IMR-90 (cell line): Measurements from ENCODE around the gene IRAK1. TPM values are rescaled to one million over a fixed set of nuclear protein-coding genes. Genes with fewer than 3 reads are reported as not detected.

ENCODE experiments used
- ATAC-seq: fragments of 200-7000 bp; cut with Tn5 transposase; 2 replicates; pipeline ENCODE4 v1.9.1; 2020; ENCODE audit warnings: low read depth, mild to moderate bottlenecking, moderate library complexity
- BruUV-seq: library from RNA; stranded (reverse); fragments of 400-500 nt; replicated peaks from 2 replicates; lab custom pipeline; 2021; lab: Mats Ljungman, UMichigan
- CTCF ChIA-PET: fragments of 300-600 bp; formaldehyde crosslinking; extraction: SDS; loops from one replicate; lab custom pipeline; 2021; ENCODE audit warnings: antibody characterized with exemption; lab: Yijun Ruan, JAX
- POLR2A ChIA-PET: fragments of 300-600 bp; sonication (Branson Sonifier 250); formaldehyde crosslinking; loops from one replicate; lab custom pipeline; 2022; ENCODE audit warnings: antibody characterized with exemption; ENCODE audit not compliant: unreplicated experiment; lab: Charles Lee
- DNase-seq: peaks from one replicate; pipeline ENCODE4 v3.0.0; 2013
- H2AFZ ChIP-seq: replicated peaks from 2 replicates; pipeline ENCODE3; 2013; ENCODE audit warnings: low read length, mild to moderate bottlenecking; ENCODE audit not compliant: poor library complexity
- H2AK5ac ChIP-seq: 2 replicates; pipeline ENCODE4 v1.6.1; 2013; ENCODE audit warnings: low read depth, low read length, inconsistent platforms
- H2AK9ac ChIP-seq: replicated peaks from 2 replicates; pipeline ENCODE3; 2013; ENCODE audit warnings: mild to moderate bottlenecking, low read depth, low read length, moderate library complexity; ENCODE audit not compliant: poor library complexity
- H2BK120ac ChIP-seq: 2 replicates; pipeline ENCODE4 v1.6.1; 2013; ENCODE audit warnings: low read depth, low read length, inconsistent platforms
- H2BK15ac ChIP-seq: 3 replicates; pipeline ENCODE4 v1.6.1; 2013; ENCODE audit warnings: low read depth, low read length, inconsistent platforms
- H2BK20ac ChIP-seq: 2 replicates; pipeline ENCODE4 v1.6.1; 2013; ENCODE audit warnings: low read depth, mild to moderate bottlenecking, inconsistent platforms, low read length, moderate library complexity
- H2BK5ac ChIP-seq: 2 replicates; pipeline ENCODE4 v1.6.1; 2013; ENCODE audit warnings: mild to moderate bottlenecking, low read depth, low read length, inconsistent platforms; ENCODE audit not compliant: poor library complexity, severe bottlenecking
- H3K14ac ChIP-seq: replicated peaks from 2 replicates; pipeline ENCODE4 v1.6.1; 2013; ENCODE audit warnings: low read depth, low read length, inconsistent platforms
- H3K18ac ChIP-seq: 2 replicates; pipeline ENCODE4 v1.6.1; 2013; ENCODE audit warnings: low read depth, low read length, control low read depth
- H3K23ac ChIP-seq: 2 replicates; pipeline ENCODE4 v1.6.1; 2013; ENCODE audit warnings: low read depth, low read length, inconsistent platforms
- H3K27ac ChIP-seq: 2 replicates; pipeline ENCODE4 v1.5.1; 2013; ENCODE audit warnings: mild to moderate bottlenecking, control low read depth, low read length; ENCODE audit not compliant: insufficient read depth
- H3K27me3 ChIP-seq: 2 replicates; pipeline ENCODE4 v1.6.1; 2013; ENCODE audit warnings: low read length; ENCODE audit not compliant: control insufficient read depth, insufficient read depth
- H3K36me3 ChIP-seq: 2 replicates; pipeline ENCODE4 v1.6.1; 2013; ENCODE audit warnings: low read length, mixed read lengths; ENCODE audit not compliant: control insufficient read depth, insufficient read depth
- H3K4ac ChIP-seq: 2 replicates; pipeline ENCODE4 v1.6.1; 2013; ENCODE audit warnings: low read depth, low read length, inconsistent platforms
- H3K4me1 ChIP-seq: 2 replicates; pipeline ENCODE4 v1.6.1; 2013; ENCODE audit warnings: low read length, mixed read lengths; ENCODE audit not compliant: control insufficient read depth, insufficient read depth
- H3K4me2 ChIP-seq: 2 replicates; pipeline ENCODE4 v1.6.1; 2013; ENCODE audit warnings: low read depth, mild to moderate bottlenecking, control low read depth, low read length, moderate library complexity
- H3K4me3 ChIP-seq: 2 replicates; pipeline ENCODE4 v1.5.1; 2013; ENCODE audit warnings: low read depth, mild to moderate bottlenecking, control low read depth, low read length, moderate library complexity; ENCODE audit not compliant: insufficient read depth
- H3K56ac ChIP-seq: 2 replicates; pipeline ENCODE4 v1.6.1; 2013; ENCODE audit warnings: low read length, inconsistent platforms; ENCODE audit not compliant: insufficient read depth; ENCODE audit errors: extremely low read depth
- H3K79me1 ChIP-seq, 2 experiments: 2 replicates each; pipeline ENCODE4 v1.6.1; 2013; ENCODE audit warnings: low read length in 2 of 2, inconsistent platforms in 1 of 2, low read depth in 1 of 2
- H3K9ac ChIP-seq: 2 replicates; pipeline ENCODE4 v1.6.1; 2013; ENCODE audit warnings: low read depth, low read length, control low read depth
- H3K9me1 ChIP-seq: 2 replicates; pipeline ENCODE4 v1.6.1; 2013; ENCODE audit warnings: low read length, inconsistent platforms; ENCODE audit not compliant: insufficient read depth
- H3K9me3 ChIP-seq: 2 replicates; pipeline ENCODE4 v1.6.1; 2013; ENCODE audit warnings: low read length; ENCODE audit not compliant: control insufficient read depth, insufficient read depth
- H4K20me1 ChIP-seq: 2 replicates; pipeline ENCODE4 v1.6.1; 2013; ENCODE audit warnings: low read length, inconsistent platforms; ENCODE audit not compliant: insufficient read depth
- H4K5ac ChIP-seq: 2 replicates; pipeline ENCODE4 v1.6.1; 2013; ENCODE audit warnings: mild to moderate bottlenecking, low read depth, low read length, control low read depth
- H4K8ac ChIP-seq, 2 experiments: 2 replicates each; pipeline ENCODE4 v1.6.1; 2013; ENCODE audit warnings: low read depth in 2 of 2, low read length in 2 of 2, control low read depth in 1 of 2, inconsistent platforms in 1 of 2
- H4K91ac ChIP-seq: 2 replicates; pipeline ENCODE4 v1.6.1; 2013; ENCODE audit warnings: low read depth, low read length, inconsistent platforms; ENCODE audit not compliant: insufficient read depth
- MAFK ChIP-seq: IDR thresholded peaks from 2 replicates; pipeline ENCODE4 v1.6.1; 2012; ENCODE audit warnings: low read depth, low read length, improper control_type of control experiment
- MXI1 ChIP-seq: IDR thresholded peaks from 2 replicates; pipeline ENCODE4 v1.6.1; 2012; ENCODE audit warnings: low read depth, mild to moderate bottlenecking, low read length, moderate library complexity, borderline replicate concordance
- NFE2L2 ChIP-seq: fragments of 150-350 bp; IDR thresholded peaks from 2 replicates; pipeline ENCODE4 v1.6.1; 2016; ENCODE audit warnings: low read depth, mild to moderate bottlenecking, low read length
- POLR2A ChIP-seq: IDR thresholded peaks from 2 replicates; pipeline ENCODE4 v1.6.1; 2012; ENCODE audit warnings: mild to moderate bottlenecking, low read depth, low read length
- RFX5 ChIP-seq: IDR thresholded peaks from 2 replicates; pipeline ENCODE4 v1.8.0; 2012; ENCODE audit warnings: low read depth, mild to moderate bottlenecking, low read length, moderate library complexity
- WGBS, 2 experiments: methylation state at CpG; one replicate each; pipeline versions ENCODE4 v1.1.5 to v1.1.7; 2013; ENCODE audit warnings: missing lambda C conversion rate in 2 of 2; ENCODE audit not compliant: insufficient read length in 1 of 2; ENCODE audit errors: extremely low coverage in 2 of 2; 5-methylcytosine and 5-hydroxymethylcytosine counted together
- dilution Hi-C: fragments of 300-500 bp; cut with HindIII; formaldehyde crosslinking; loops from one replicate; pipeline ENCODE4 v1.14.3; 2018; ENCODE audit warnings: low sequenced_read_pairs; ENCODE audit not compliant: unreplicated experiment
- in situ Hi-C: fragments of 300-500 bp; cut with MboI; formaldehyde crosslinking; loops from 3 replicates; pipeline ENCODE4 v1.14.3; 2019; ENCODE audit warnings: low sequenced_read_pairs, inconsistent platforms, mixed read lengths
- intact Hi-C: fragments of 100-400 bp; cut with micrococcal nuclease; formaldehyde crosslinking; loops from 2 replicates; pipeline ENCODE4 v1.10.0; 2022
- polyA plus RNA-seq, 3 experiments: library from polyadenylated mRNA; depleted of rRNA; stranded (reverse); fragments of >200 nt; gene quantifications; 2 replicates each; pipeline ENCODE4 v1.2.3, GENCODE V29; 2012; ENCODE audit warnings: low replicate concordance in 1 of 3
- total RNA-seq: library from RNA; depleted of rRNA; stranded (reverse); fragments of >200 nt; gene quantifications from 2 replicates; pipeline ENCODE4 v1.2.3, GENCODE V29; 2012
- TF ChIP-seq, protein P1 (sequence below): fragments of 150-350 bp; IDR thresholded peaks from 2 replicates; pipeline ENCODE4 v1.6.1; 2016; ENCODE audit warnings: low read depth, mild to moderate bottlenecking, low read length, moderate library complexity, borderline replicate concordance

Gene IRAK1
- total and polyA plus RNA-seq, 2 of the 4 experiments (the other 2 are of a cell fraction), result 33.3 to 50.2 TPM

DNA sequence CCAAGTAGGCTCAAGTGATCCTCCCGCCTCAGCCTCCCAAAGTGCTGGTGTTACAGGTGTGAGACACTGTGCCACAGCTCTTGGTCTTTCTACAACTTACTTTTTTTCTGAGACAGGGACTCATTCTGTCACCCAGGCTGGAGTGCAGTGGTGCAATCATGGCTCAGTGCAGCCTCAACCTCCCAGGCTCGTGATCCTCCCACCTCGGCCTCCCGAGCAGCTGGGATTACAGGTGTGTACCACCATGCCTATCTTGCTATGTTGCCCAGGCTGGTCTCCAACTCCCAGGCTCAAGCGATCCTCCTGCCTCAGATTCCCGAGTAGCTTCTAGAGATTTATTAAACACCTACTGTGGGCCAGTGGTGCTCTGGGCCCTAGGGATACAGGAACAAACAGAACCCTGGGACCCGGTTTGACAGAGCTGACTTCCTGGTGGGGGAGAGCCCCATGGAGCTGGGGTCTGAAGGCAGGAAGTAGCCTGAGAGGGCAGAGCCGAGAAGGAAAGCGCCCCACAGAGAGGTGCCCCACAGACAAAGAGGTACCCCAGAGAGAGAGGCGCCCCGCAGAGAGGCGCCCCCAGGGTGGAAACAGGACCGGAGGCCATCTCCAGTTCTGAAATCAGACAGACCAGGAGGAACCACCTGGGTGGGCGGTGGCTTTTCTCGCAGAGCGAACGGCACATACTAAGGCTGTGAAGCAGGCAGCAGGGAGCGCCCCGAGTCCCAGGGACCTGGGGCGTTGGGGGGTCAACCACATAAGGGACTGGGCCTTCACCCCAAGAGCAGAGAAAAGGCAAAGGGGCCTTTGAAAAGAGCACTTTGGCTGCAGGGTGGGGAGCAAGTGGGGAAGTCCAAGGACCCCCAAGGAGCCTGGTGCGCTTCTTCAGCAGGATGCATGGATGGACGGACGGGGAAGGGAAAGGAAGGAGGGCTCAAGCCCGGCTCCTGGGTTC lies 5.0 kb downstream of the IRAK1 start:
- peaks cover 21% of the 10 kb centered on the region for H3K36me3 ChIP-seq
- no peak overlapping the region for H4K91ac ChIP-seq
- DNase-seq (no peak), ATAC-seq (no peak)
- peaks cover 6% of the 10 kb centered on the region; the same call in 1 of the 2 replicates for H3K4me1 ChIP-seq
- no peak overlapping the region for H2BK20ac ChIP-seq
- CTCF ChIA-PET, result no interaction called here
- H3K9me1 ChIP-seq, result no peaks in the 10 kb centered on the region
- H3K9ac ChIP-seq, result no peak overlapping the region
- dilution Hi-C loops, result no loop called here
- H3K4me3 ChIP-seq, result no peak overlapping the region
- H3K27ac ChIP-seq, result no peak overlapping the region
- no peak overlapping the region for H3K18ac ChIP-seq
- TF ChIP-seq NFE2L2 (no peak), MAFK (no peak), MXI1 (no peak), RFX5 (no peak), POLR2A (no peak)
- TF ChIP-seq, protein P1, sequence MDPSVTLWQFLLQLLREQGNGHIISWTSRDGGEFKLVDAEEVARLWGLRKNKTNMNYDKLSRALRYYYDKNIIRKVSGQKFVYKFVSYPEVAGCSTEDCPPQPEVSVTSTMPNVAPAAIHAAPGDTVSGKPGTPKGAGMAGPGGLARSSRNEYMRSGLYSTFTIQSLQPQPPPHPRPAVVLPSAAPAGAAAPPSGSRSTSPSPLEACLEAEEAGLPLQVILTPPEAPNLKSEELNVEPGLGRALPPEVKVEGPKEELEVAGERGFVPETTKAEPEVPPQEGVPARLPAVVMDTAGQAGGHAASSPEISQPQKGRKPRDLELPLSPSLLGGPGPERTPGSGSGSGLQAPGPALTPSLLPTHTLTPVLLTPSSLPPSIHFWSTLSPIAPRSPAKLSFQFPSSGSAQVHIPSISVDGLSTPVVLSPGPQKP, result no peak
- H3K79me1 ChIP-seq, result peaks cover 0 to 6% of the 10 kb centered on the region in 2 experiments; a peak in 3 of 4 replicates
- no peaks in the 10 kb centered on the region for H4K20me1 ChIP-seq
- no peak overlapping the region for H3K56ac ChIP-seq
- no peak overlapping the region for H2AK5ac ChIP-seq
- H3K9me3 ChIP-seq, result no peaks in the 10 kb centered on the region
- no peak overlapping the region for H4K8ac ChIP-seq
- H2AFZ ChIP-seq, result no peak overlapping the region
- H2BK120ac ChIP-seq, result no peak overlapping the region
- intact Hi-C loops, result no loop called here
- H3K23ac ChIP-seq, result no peak overlapping the region
- H2BK15ac ChIP-seq, result no peak overlapping the region
- no peak overlapping the region for H2AK9ac ChIP-seq
- no peaks in the 10 kb centered on the region for H3K27me3 ChIP-seq
- H2BK5ac ChIP-seq, result no peak overlapping the region
- in situ Hi-C loops, result no loop called here
- no peak overlapping the region for H3K4me2 ChIP-seq
- WGBS, 2 experiments, result 71% methylated on average over 11 of the region's 24 CpGs; no CpG with 5 or more reads in 1 of the 2 experiments
- no peak overlapping the region for H4K5ac ChIP-seq
- POLR2A ChIA-PET, result no interaction called here
- H3K14ac ChIP-seq, result no peak overlapping the region
- no peak overlapping the region for H3K4ac ChIP-seq
- no TSS peak for BruUV-seq
